ENCODE results near the gene IL15.
"Not testable (repeated sequence)": the region's sequence is repeated elsewhere in the genome, so short reads cannot be mapped to it uniquely, and the experiment has no call there.

IL15 gene

DNA sequence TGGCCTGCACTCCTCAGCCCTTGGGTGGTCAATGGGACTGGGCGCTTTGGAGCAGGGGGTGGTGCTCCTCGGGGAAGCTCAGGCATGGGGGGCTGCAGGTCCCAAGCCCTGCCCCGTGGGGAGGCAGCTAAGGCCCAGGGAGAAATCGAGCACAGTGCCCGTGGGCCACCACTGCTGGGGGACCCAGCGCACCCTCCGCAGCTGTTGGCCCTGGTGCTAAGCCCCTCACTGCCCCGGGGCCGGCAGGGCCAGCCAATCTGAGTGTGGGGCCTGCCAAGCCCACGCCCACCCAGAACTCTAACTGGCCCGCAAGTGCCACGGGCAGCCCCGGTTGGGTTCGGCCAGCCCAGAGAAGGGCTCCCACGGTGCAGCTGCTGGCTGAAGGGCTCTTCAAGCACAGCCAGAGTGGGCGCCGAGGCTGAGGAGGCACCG, 30.9 kb upstream of the IL15 start:
- no peak for TF ChIP-seq CTCF (IDR thresholded peaks at IDR 0.05)
- no peaks in the 10 kb centered on the region for H3K36me3 ChIP-seq (ENCODE audit: control insufficient read depth, insufficient read depth, low read length)
- no peak overlapping the region for H3K9ac ChIP-seq
- H3K79me2 ChIP-seq, result no peaks in the 10 kb centered on the region
- H3K27me3 ChIP-seq (ENCODE audit: control insufficient read depth, insufficient read depth, low read length), result no peaks in the 10 kb centered on the region
- no peak overlapping the region for H2AFZ ChIP-seq
- H3K9me3 ChIP-seq (ENCODE audit: control insufficient read depth, low read length), result no peaks in the 10 kb centered on the region
- no peak overlapping the region for H3K27ac ChIP-seq
- H3K4me2 ChIP-seq (ENCODE audit: low read length), result no peak overlapping the region
- H3K4me3 ChIP-seq (ENCODE audit: low read depth, low read length), result no peak overlapping the region
- H3K4me1 ChIP-seq, result no peaks in the 10 kb centered on the region

GRCh38 chr4:141609243-141609642, 27.1 kb upstream of the IL15 start:
- Histone ChIP-seq H3K36me3 (ENCODE audit: control insufficient read depth, insufficient read depth, low read length) (no peaks in the 10 kb centered on the region), H3K4me1 (no peaks in the 10 kb centered on the region), H3K4me3 (ENCODE audit: low read depth, low read length) (no peak overlapping the region), H3K4me2 (ENCODE audit: low read length) (no peak overlapping the region), H3K27ac (no peak overlapping the region), H3K27me3 (ENCODE audit: control insufficient read depth, insufficient read depth, low read length) (no peaks in the 10 kb centered on the region), H3K79me2 (no peaks in the 10 kb centered on the region), H3K9me3 (ENCODE audit: control insufficient read depth, low read length) (no peaks in the 10 kb centered on the region), H3K9ac (no peak overlapping the region), H2AFZ (no peak overlapping the region)
- TF ChIP-seq CTCF (IDR thresholded peaks at IDR 0.05), result no peak

DNA sequence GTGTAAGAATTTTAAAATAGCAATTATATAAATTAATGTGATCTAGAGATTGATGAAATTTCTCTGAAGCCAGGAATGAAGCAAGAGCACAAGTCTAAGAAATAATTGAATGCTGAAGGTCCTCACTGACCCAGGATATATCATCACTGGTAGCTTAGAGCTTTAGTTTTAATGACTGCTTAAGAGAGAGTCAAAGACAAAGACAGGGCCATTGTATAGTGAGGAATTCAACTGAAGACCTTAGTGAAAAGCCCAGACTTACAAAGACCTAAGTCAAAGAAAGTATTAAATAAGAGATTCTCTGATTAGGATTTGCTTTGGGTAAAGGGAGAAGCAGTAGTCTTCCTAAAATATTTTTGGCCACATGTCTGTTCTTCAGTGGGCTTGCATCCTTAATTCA, 26.0 kb upstream of the IL15 start:
- no peaks in the 10 kb centered on the region for H3K27me3 ChIP-seq (ENCODE audit: control insufficient read depth, insufficient read depth, low read length)
- no peaks in the 10 kb centered on the region for H3K9me3 ChIP-seq (ENCODE audit: control insufficient read depth, low read length)
- H3K9ac ChIP-seq, result no peak overlapping the region
- H3K4me1 ChIP-seq, result no peaks in the 10 kb centered on the region
- no peaks in the 10 kb centered on the region for H3K79me2 ChIP-seq
- no peak overlapping the region for H3K4me3 ChIP-seq (ENCODE audit: low read depth, low read length)
- H3K27ac ChIP-seq, result no peak overlapping the region
- no peak overlapping the region for H2AFZ ChIP-seq
- no peak for TF ChIP-seq CTCF (IDR thresholded peaks at IDR 0.05)
- H3K36me3 ChIP-seq (ENCODE audit: control insufficient read depth, insufficient read depth, low read length), result no peaks in the 10 kb centered on the region
- no peak overlapping the region for H3K4me2 ChIP-seq (ENCODE audit: low read length)

- no peak overlapping the region for H3K4me3 ChIP-seq (ENCODE audit: low read depth, low read length)
- TF ChIP-seq CTCF (IDR thresholded peaks at IDR 0.05), result no peak
- no peak overlapping the region for H3K4me2 ChIP-seq (ENCODE audit: low read length)
- no peak overlapping the region for H2AFZ ChIP-seq
- H3K36me3 ChIP-seq (ENCODE audit: control insufficient read depth, insufficient read depth, low read length), result no peaks in the 10 kb centered on the region
- no peaks in the 10 kb centered on the region for H3K4me1 ChIP-seq
- no peak overlapping the region for H3K9ac ChIP-seq
- H3K27ac ChIP-seq, result no peak overlapping the region
- H3K79me2 ChIP-seq, result no peaks in the 10 kb centered on the region
- no peaks in the 10 kb centered on the region for H3K9me3 ChIP-seq (ENCODE audit: control insufficient read depth, low read length)
- no peaks in the 10 kb centered on the region for H3K27me3 ChIP-seq (ENCODE audit: control insufficient read depth, insufficient read depth, low read length)
Observed at GRCh38 chr4:141614878-141615586, 21.4 kb upstream of the IL15 start.

GRCh38 chr4:141615587-141615918, 20.8 kb upstream of the IL15 start:
- H3K4me1 ChIP-seq; H3K9me3 ChIP-seq (ENCODE audit: control insufficient read depth, low read length); H2AFZ ChIP-seq: not testable (repeated sequence)

More at GRCh38 chr4:141615587-141615918, 20.8 kb upstream of the IL15 start:
- H3K4me3 ChIP-seq (ENCODE audit: low read depth, low read length); H3K9ac ChIP-seq; H3K27me3 ChIP-seq (ENCODE audit: control insufficient read depth, insufficient read depth, low read length); H3K27ac ChIP-seq; H3K79me2 ChIP-seq; H3K4me2 ChIP-seq (ENCODE audit: low read length); H3K36me3 ChIP-seq (ENCODE audit: control insufficient read depth, insufficient read depth, low read length): not testable (repeated sequence)
